A549 (cell line): ENCODE data around the gene MYBPC1. TPM values are rescaled to one million over a fixed set of nuclear protein-coding genes. Genes with fewer than 3 reads are reported as not detected.

Source experiments
- ATAC-seq, 2 experiments: fragments of 200-7000 bp in 1 of 2; fragments of >200 bp in 1 of 2; cut with Nextera tagmentation in 1 of 2; cut with Tn5 transposase in 1 of 2; 3 replicates each; pipeline versions ENCODE4 v1.8.0 to v1.9.1; 2018 to 2020; ENCODE audit warnings: mild to moderate bottlenecking in 1 of 2, moderate library complexity in 1 of 2
- CTCF ChIA-PET: fragments of 300-600 bp; sonication (Branson Sonifier 250); formaldehyde crosslinking; extraction: SDS; loops from one replicate; lab custom pipeline; 2021; ENCODE audit warnings: antibody characterized with exemption, inconsistent platforms; lab: Yijun Ruan, JAX
- POLR2A ChIA-PET: fragments of 350-600 bp; formaldehyde crosslinking; extraction: SDS; loops from one replicate; lab custom pipeline; 2021; ENCODE audit warnings: antibody characterized with exemption, inconsistent platforms; lab: Yijun Ruan, JAX
- DNase-seq, 2 experiments: peaks; one replicate each; pipeline versions ENCODE4 v3.0.0 to v3.0.0-alpha.2; 2011 to 2016; ENCODE audit warnings: low read depth in 1 of 2, low spot score in 1 of 2
- FAIRE-seq: peaks from 2 replicates; lab custom pipeline; 2011; peaks lifted over from hg19 to GRCh38; lab: Jason Lieb, UNC
- H3K27ac ChIP-seq, 2 experiments: fragments of >200 bp; sonication (Bioruptor Twin); formaldehyde crosslinking; 3 replicates each; pipeline ENCODE4 v1.5.1; 2016 to 2017
- H3K4me1 ChIP-seq: fragments of >200 bp; sonication (Bioruptor Twin); formaldehyde crosslinking; 3 replicates; pipeline ENCODE4 v1.6.1; 2016
- H3K4me2 ChIP-seq: fragments of >200 bp; sonication (Bioruptor Twin); formaldehyde crosslinking; 3 replicates; pipeline ENCODE4 v1.6.1; 2016
- H3K4me3 ChIP-seq: fragments of >200 bp; sonication (Bioruptor Twin); formaldehyde crosslinking; 3 replicates; pipeline ENCODE4 v1.5.1; 2016
- H3K9me3 ChIP-seq: fragments of >200 bp; sonication (Bioruptor Twin); formaldehyde crosslinking; 3 replicates; pipeline ENCODE4 v1.6.1; 2016
- BHLHE40 ChIP-seq: IDR thresholded peaks from 2 replicates; pipeline ENCODE4 v1.6.1; 2012; ENCODE audit warnings: low read depth, low read length, inconsistent platforms
- CBX2 ChIP-seq: fragments of 200-600 bp; sonication (generic); IDR thresholded peaks from 2 replicates; pipeline ENCODE4 v1.6.1; 2016; ENCODE audit warnings: low read depth, mild to moderate bottlenecking, borderline replicate concordance
- CBX8 ChIP-seq: fragments of 200-600 bp; sonication (generic); IDR thresholded peaks from 2 replicates; pipeline ENCODE4 v1.6.1; 2016
- CEBPB ChIP-seq, 2 experiments: fragments of >200 bp in 1 of 2; sonication (Bioruptor Twin) in 1 of 2; formaldehyde crosslinking in 1 of 2; IDR thresholded peaks; 2 replicates each; pipeline ENCODE4 v1.6.1; 2012 to 2016
- CHD4 ChIP-seq: fragments of 200-600 bp; sonication (generic); IDR thresholded peaks from 2 replicates; pipeline ENCODE4 v1.6.1; 2016; ENCODE audit warnings: antibody characterized with exemption, mild to moderate bottlenecking, borderline replicate concordance
- ESRRA ChIP-seq: fragments of 150-350 bp; IDR thresholded peaks from 2 replicates; pipeline ENCODE4 v1.6.1; 2014; ENCODE audit warnings: mild to moderate bottlenecking, low read length, borderline replicate concordance
- GATA3 ChIP-seq: IDR thresholded peaks from 2 replicates; pipeline ENCODE4 v1.6.1; 2012; ENCODE audit warnings: borderline replicate concordance
- HDAC2 ChIP-seq: fragments of 200-600 bp; sonication (generic); IDR thresholded peaks from 2 replicates; pipeline ENCODE4 v1.6.1; 2016
- HEYL ChIP-seq: fragments of 250-450 bp; sonication (Bioruptor Pico); IDR thresholded peaks from 2 replicates; pipeline ENCODE4 v1.8.0; 2021; ENCODE audit warnings: mild to moderate bottlenecking, moderate library complexity
- HOXA7 ChIP-seq: fragments of 250-450 bp; sonication (Bioruptor Pico); IDR thresholded peaks from 2 replicates; pipeline ENCODE4 v1.5.0; 2020; ENCODE audit warnings: mild to moderate bottlenecking, moderate library complexity
- HOXB13 ChIP-seq: fragments of 250-450 bp; sonication (Bioruptor Pico); IDR thresholded peaks from 2 replicates; pipeline ENCODE4 v1.5.0; 2020; ENCODE audit warnings: low read depth, mild to moderate bottlenecking, moderate library complexity
- JUN ChIP-seq, 2 experiments: fragments of >200 bp; sonication (Bioruptor Twin); formaldehyde crosslinking; IDR thresholded peaks; 2 replicates in 1 of 2; 3 replicates in 1 of 2; pipeline ENCODE4 v1.6.1; 2016 to 2017
- JUNB ChIP-seq: fragments of >200 bp; sonication (Bioruptor Twin); formaldehyde crosslinking; IDR thresholded peaks from 2 replicates; pipeline ENCODE4 v1.6.1; 2016
- MAFK ChIP-seq: fragments of 450-650 bp; IDR thresholded peaks from 2 replicates; pipeline ENCODE4 v1.6.1; 2014; ENCODE audit not compliant: partially characterized antibody
- NR3C1 ChIP-seq: fragments of >200 bp; sonication (Bioruptor Twin); formaldehyde crosslinking; IDR thresholded peaks from 3 replicates; pipeline ENCODE4 v1.6.1; 2017
- PHF8 ChIP-seq: fragments of 200-600 bp; sonication (generic); IDR thresholded peaks from 2 replicates; pipeline ENCODE4 v1.6.1; 2016; ENCODE audit warnings: low read depth, mild to moderate bottlenecking, antibody characterized with exemption, moderate library complexity, borderline replicate concordance
- POLR2A ChIP-seq: IDR thresholded peaks from 2 replicates; pipeline ENCODE4 v1.6.1; 2012; ENCODE audit warnings: mild to moderate bottlenecking, low read length
- RAD21 ChIP-seq, 2 experiments: fragments of >200 bp in 1 of 2; sonication (Bioruptor Twin) in 1 of 2; formaldehyde crosslinking in 1 of 2; IDR thresholded peaks in 1 of 2; conservative IDR thresholded peaks in 1 of 2; 2 replicates in 1 of 2; 3 replicates in 1 of 2; pipeline ENCODE4 v1.6.1; 2012 to 2018; ENCODE audit warnings: inconsistent platforms in 1 of 2
- RARB ChIP-seq: fragments of 250-450 bp; sonication (Bioruptor Pico); IDR thresholded peaks from 2 replicates; pipeline ENCODE4 v1.8.0; 2021; ENCODE audit warnings: mild to moderate bottlenecking, moderate library complexity
- RCOR1 ChIP-seq: fragments of 150-350 bp; IDR thresholded peaks from 2 replicates; pipeline ENCODE4 v1.6.1; 2014; ENCODE audit warnings: antibody characterized with exemption, low read length, low read depth
- SMC3 ChIP-seq: fragments of >200 bp; sonication (Bioruptor Twin); formaldehyde crosslinking; IDR thresholded peaks from 3 replicates; pipeline ENCODE4 v1.6.1; 2018; ENCODE audit warnings: inconsistent platforms
- SREBF2 ChIP-seq: fragments of 450-650 bp; IDR thresholded peaks from 2 replicates; pipeline ENCODE4 v1.6.1; 2014; ENCODE audit warnings: mild to moderate bottlenecking, moderate library complexity
- ZC3H11A ChIP-seq: fragments of 450-650 bp; IDR thresholded peaks from 2 replicates; pipeline ENCODE4 v1.6.1; 2014; ENCODE audit warnings: antibody characterized with exemption, mild to moderate bottlenecking
- ZSCAN20 ChIP-seq: fragments of 250-450 bp; sonication (Bioruptor Pico); IDR thresholded peaks from 2 replicates; pipeline ENCODE4 v1.8.0; 2022; ENCODE audit warnings: mild to moderate bottlenecking, moderate library complexity
- WGBS: methylation state at CpG from one replicate; pipeline ENCODE4 v1.1.6; 2017; ENCODE audit errors: missing lambda C conversion rate; 5-methylcytosine and 5-hydroxymethylcytosine counted together
- polyA plus RNA-seq, 4 experiments: library from polyadenylated mRNA; depleted of rRNA in 3 of 4; stranded (reverse); fragments of >200 nt; fragmentation: RNase III in 1 of 4; extraction: RNeasy Plus Mini Kit Qiagen cat#74134 plus additional on column Dnase treatment in 1 of 4; gene quantifications; 2 replicates in 3 of 4; 3 replicates in 1 of 4; pipeline ENCODE4 v1.2.3, GENCODE V29; 2011 to 2017
- TF ChIP-seq, protein P1 (sequence below): fragments of >200 bp; sonication (Bioruptor Twin); formaldehyde crosslinking; IDR thresholded peaks from 2 replicates; pipeline ENCODE4 v1.6.1; 2016
- TF ChIP-seq, protein P2 (sequence below): IDR thresholded peaks from 2 replicates; pipeline ENCODE4 v1.6.1; 2012
- TF ChIP-seq, protein P3 (sequence below): fragments of >200 bp; sonication (Bioruptor Twin); formaldehyde crosslinking; IDR thresholded peaks from 3 replicates; pipeline ENCODE4 v1.5.1; 2016
- TF ChIP-seq, protein P4 (sequence below): IDR thresholded peaks from 2 replicates; pipeline ENCODE4 v1.6.1; 2012
- TF ChIP-seq, protein P5 (sequence below): IDR thresholded peaks from 2 replicates; pipeline ENCODE4 v1.6.1; 2012; ENCODE audit warnings: low read depth, borderline replicate concordance

The MYBPC1 gene
- polyA plus RNA-seq, 2 of the 4 experiments (the other 2 are of a cell fraction) = not detected

DNA sequence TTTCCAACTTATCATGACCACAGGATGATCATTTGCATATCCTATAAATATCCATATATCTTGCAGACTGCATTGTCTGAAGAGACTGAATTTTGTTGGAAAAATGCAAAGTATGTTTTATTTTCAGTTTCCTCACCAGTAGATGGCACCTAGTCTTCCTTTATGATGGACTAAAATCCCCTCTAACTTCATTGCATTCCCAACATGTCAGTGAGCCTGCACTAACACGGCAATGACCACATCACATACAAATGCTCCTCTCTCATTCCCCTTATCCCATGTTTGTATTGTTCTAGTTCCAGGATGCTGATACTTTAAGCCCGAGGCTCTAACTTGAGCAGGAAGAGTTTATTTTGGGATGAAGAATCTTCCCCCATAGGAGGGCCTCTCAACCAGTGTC, 24.7 kb upstream of the MYBPC1 start:
- POLR2A ChIA-PET = no interaction called here
- CTCF ChIA-PET = no interaction called here
- no peak for TF ChIP-seq HDAC2
- no peak for TF ChIP-seq JUNB
- no peak for TF ChIP-seq ESRRA
- TF ChIP-seq CBX8 = no peak
- no peak for TF ChIP-seq RARB (CRISPR knock-in tag)
- TF ChIP-seq BHLHE40 = no peak
- TF ChIP-seq, protein P1, sequence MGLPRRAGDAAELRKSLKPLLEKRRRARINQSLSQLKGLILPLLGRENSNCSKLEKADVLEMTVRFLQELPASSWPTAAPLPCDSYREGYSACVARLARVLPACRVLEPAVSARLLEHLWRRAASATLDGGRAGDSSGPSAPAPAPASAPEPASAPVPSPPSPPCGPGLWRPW = no peak
- no peak for TF ChIP-seq PHF8
- TF ChIP-seq ZSCAN20 (CRISPR knock-in tag) = no peak
- TF ChIP-seq, protein P2, sequence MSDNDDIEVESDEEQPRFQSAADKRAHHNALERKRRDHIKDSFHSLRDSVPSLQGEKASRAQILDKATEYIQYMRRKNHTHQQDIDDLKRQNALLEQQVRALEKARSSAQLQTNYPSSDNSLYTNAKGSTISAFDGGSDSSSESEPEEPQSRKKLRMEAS = no peak
- TF ChIP-seq, protein P3, sequence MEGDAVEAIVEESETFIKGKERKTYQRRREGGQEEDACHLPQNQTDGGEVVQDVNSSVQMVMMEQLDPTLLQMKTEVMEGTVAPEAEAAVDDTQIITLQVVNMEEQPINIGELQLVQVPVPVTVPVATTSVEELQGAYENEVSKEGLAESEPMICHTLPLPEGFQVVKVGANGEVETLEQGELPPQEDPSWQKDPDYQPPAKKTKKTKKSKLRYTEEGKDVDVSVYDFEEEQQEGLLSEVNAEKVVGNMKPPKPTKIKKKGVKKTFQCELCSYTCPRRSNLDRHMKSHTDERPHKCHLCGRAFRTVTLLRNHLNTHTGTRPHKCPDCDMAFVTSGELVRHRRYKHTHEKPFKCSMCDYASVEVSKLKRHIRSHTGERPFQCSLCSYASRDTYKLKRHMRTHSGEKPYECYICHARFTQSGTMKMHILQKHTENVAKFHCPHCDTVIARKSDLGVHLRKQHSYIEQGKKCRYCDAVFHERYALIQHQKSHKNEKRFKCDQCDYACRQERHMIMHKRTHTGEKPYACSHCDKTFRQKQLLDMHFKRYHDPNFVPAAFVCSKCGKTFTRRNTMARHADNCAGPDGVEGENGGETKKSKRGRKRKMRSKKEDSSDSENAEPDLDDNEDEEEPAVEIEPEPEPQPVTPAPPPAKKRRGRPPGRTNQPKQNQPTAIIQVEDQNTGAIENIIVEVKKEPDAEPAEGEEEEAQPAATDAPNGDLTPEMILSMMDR = peak; percentile 54
- TF ChIP-seq RAD21 (conservative IDR thresholded peaks at IDR 0.05 in 1 of 2, IDR thresholded peaks at IDR 0.05 in 1 of 2) = peak; percentile 55 to 60
- TF ChIP-seq SMC3 = peak; percentile 52
- no peak for TF ChIP-seq JUN (IDR thresholded peaks at IDR 0.05)
- WGBS = 6% methylated on average over 2 of the region's 2 CpGs
- Histone ChIP-seq H3K9me3 (no peaks in the 10 kb centered on the region), H3K4me1 (no peaks in the 10 kb centered on the region), H3K27ac (no peak overlapping the region), H3K4me3 (no peak overlapping the region), H3K4me2 (0 out of 3 replicates have a peak overlapping the region, but pooled peaks have one; percentile 30)
- peak; percentile 88 for FAIRE-seq
- peak; percentile 71 to 87 for ATAC-seq
- DNase-seq = peak in 1 of 2 experiments; percentile 43

DNA sequence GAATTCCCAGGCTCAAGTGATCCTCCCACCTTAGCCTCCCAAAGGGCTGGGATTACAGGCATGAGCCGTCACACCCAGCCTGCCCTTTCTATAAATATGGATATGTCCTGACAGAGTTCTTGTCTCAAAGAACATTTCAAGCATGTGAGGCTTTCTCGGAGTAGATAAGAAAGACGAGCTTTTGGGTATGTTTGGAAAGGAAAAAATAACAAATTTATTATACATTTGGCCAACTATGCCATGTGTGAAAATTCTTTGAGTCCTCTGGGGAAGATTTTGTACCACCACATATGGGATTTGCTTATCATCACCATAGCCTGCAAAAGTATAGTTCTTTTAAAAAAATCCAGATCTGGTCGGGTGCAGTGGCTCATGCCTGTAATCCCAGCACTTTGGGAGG, 23.7 kb upstream of the MYBPC1 start:
- ChIA-PET CTCF (interaction anchor here (0.6 to 1.2 kb wide), 3 partner anchors 18 to 1890 kb away, joined by 3 read pairs; no protein-coding TSS in a partner anchor), POLR2A (no interaction called here)
- H3K4me3 ChIP-seq = no peak overlapping the region
- no peak for FAIRE-seq
- H3K4me1 ChIP-seq = no peaks in the 10 kb centered on the region
- TF ChIP-seq BHLHE40 = no peak
- TF ChIP-seq HEYL (CRISPR knock-in tag) = no peak
- no peak for TF ChIP-seq CBX2
- TF ChIP-seq ZC3H11A = no peak
- TF ChIP-seq GATA3 = no peak
- TF ChIP-seq, all 56 proteins: peak for 0
- ATAC-seq (no peak), DNase-seq (no peak)
- no peak overlapping the region for H3K4me2 ChIP-seq
- H3K9me3 ChIP-seq = no peaks in the 10 kb centered on the region
- 28% methylated on average over 4 of the region's 4 CpGs for WGBS
- H3K27ac ChIP-seq = no peak overlapping the region

DNA sequence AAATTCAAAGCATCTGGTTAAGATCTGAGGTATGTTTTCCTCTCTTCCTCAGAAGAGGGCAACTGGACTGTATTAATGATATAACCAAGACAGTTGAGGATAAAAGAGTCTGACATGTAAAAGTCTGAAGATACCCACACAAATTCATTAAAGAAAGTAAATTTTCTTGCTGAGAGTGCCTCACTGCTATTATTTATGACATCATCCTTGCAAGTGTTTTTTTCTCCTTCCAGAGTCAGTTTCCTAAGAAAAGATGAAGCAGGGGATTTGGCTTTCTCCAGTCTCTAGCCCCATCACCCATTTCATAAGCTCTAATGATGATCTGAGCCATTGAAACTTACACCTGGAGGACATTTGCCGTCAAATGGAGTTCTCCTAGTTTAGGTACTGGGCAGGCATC, 21.0 kb upstream of the MYBPC1 start:
- no peak overlapping the region for H3K27ac ChIP-seq
- whole genome bisulfite sequencing = 25% methylated on average over 1 of the region's 1 CpG
- H3K4me2 ChIP-seq = no peak overlapping the region
- ChIA-PET POLR2A (no interaction called here), CTCF (interaction anchor here (1.1 kb wide), 1 partner anchor 11 kb away, joined by 3 read pairs; no protein-coding TSS in a partner anchor)
- H3K4me3 ChIP-seq = no peak overlapping the region
- no peaks in the 10 kb centered on the region for H3K9me3 ChIP-seq
- no peak for FAIRE-seq
- TF ChIP-seq NR3C1 (no peak), SREBF2 (no peak), RCOR1 (no peak), RARB (CRISPR knock-in tag) (no peak), ZSCAN20 (CRISPR knock-in tag) (no peak), RAD21 (conservative IDR thresholded peaks at IDR 0.05 in 1 of 2, IDR thresholded peaks at IDR 0.05 in 1 of 2) (no peak), HOXA7 (no peak), CEBPB (IDR thresholded peaks at IDR 0.05) (no peak), CHD4 (no peak), MAFK (no peak), HOXB13 (CRISPR knock-in tag) (no peak), POLR2A (no peak)
- TF ChIP-seq, protein P4, sequence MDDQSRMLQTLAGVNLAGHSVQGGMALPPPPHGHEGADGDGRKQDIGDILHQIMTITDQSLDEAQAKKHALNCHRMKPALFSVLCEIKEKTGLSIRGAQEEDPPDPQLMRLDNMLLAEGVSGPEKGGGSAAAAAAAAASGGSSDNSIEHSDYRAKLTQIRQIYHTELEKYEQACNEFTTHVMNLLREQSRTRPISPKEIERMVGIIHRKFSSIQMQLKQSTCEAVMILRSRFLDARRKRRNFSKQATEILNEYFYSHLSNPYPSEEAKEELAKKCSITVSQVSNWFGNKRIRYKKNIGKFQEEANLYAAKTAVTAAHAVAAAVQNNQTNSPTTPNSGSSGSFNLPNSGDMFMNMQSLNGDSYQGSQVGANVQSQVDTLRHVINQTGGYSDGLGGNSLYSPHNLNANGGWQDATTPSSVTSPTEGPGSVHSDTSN = no peak
- TF ChIP-seq, protein P1 = no peak
- TF ChIP-seq, protein P3 = no peak
- TF ChIP-seq, protein P5, sequence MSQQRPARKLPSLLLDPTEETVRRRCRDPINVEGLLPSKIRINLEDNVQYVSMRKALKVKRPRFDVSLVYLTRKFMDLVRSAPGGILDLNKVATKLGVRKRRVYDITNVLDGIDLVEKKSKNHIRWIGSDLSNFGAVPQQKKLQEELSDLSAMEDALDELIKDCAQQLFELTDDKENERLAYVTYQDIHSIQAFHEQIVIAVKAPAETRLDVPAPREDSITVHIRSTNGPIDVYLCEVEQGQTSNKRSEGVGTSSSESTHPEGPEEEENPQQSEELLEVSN = no peak
- no peak for DNase-seq
- no peak for ATAC-seq
- H3K4me1 ChIP-seq = no peaks in the 10 kb centered on the region
